K562 (cell line): ENCODE measurements around the gene DIPK1A. TPM values are rescaled to one million over a fixed set of nuclear protein-coding genes. Genes with fewer than 3 reads are reported as not detected.
A peak's percentile ranks its signal among the peaks of the same experiment; 100 is the strongest.

Experiments
- AFF1 ChIP-seq, 2 experiments: fragments of 450-650 bp; IDR thresholded peaks; 2 replicates each; pipeline ENCODE4 v1.6.1; 2018; ENCODE audit warnings: mild to moderate bottlenecking in 2 of 2, low read depth in 1 of 2; ENCODE audit not compliant: partially characterized antibody in 2 of 2
- ARID3B ChIP-seq: fragments of 250-450 bp; sonication (Bioruptor Pico); IDR thresholded peaks from 2 replicates; pipeline ENCODE4 v1.4.0; 2020; ENCODE audit warnings: borderline replicate concordance
- ATF3 ChIP-seq, 2 experiments: fragments of 450-650 bp in 1 of 2; sonication (generic) in 1 of 2; formaldehyde crosslinking in 1 of 2; IDR thresholded peaks in 1 of 2; conservative IDR thresholded peaks in 1 of 2; 2 replicates each; pipeline versions ENCODE4 v1.6.1 to v1.8.1; 2016 to 2023; ENCODE audit warnings: mild to moderate bottlenecking in 2 of 2, moderate library complexity in 2 of 2, inconsistent platforms in 1 of 2, missing genetic modification reagents in 1 of 2
- CBX3 ChIP-seq, 2 experiments: IDR thresholded peaks; 1 replicate in 1 of 2; 2 replicates in 1 of 2; pipeline ENCODE4 v1.6.1; 2012; ENCODE audit warnings: inconsistent platforms in 2 of 2, low read length in 2 of 2, borderline replicate concordance in 1 of 2, control low read depth in 1 of 2
- CCAR2 ChIP-seq: fragments of 200-400 bp; formaldehyde crosslinking; IDR thresholded peaks from 2 replicates; pipeline ENCODE4 v1.6.1; 2017; ENCODE audit warnings: mild to moderate bottlenecking, low read depth, low read length
- ELF1 ChIP-seq: fragments of 200-800 bp; sonication (Bioruptor generic); IDR thresholded peaks from 2 replicates; pipeline ENCODE4 v1.6.1; 2016; ENCODE audit warnings: missing genetic modification characterization, missing compliant biosample characterization
- FOXK1 ChIP-seq: sonication (generic); formaldehyde crosslinking; IDR thresholded peaks from 2 replicates; pipeline ENCODE4 v1.8.0; 2022; ENCODE audit warnings: missing genetic modification reagents, mild to moderate bottlenecking, borderline replicate concordance
- HDAC3 ChIP-seq: fragments of 450-650 bp; IDR thresholded peaks from 2 replicates; pipeline ENCODE4 v1.6.1; 2018; ENCODE audit warnings: borderline replicate concordance, mild to moderate bottlenecking, moderate library complexity; ENCODE audit not compliant: partially characterized antibody
- IFI16 ChIP-seq: fragments of 250-450 bp; sonication (Bioruptor Pico); IDR thresholded peaks from 2 replicates; pipeline ENCODE4 v2.1.2; 2022; ENCODE audit warnings: mild to moderate bottlenecking, inconsistent platforms
- NELFE ChIP-seq: IDR thresholded peaks from 2 replicates; pipeline ENCODE4 v1.6.1; 2011; ENCODE audit warnings: mild to moderate bottlenecking; ENCODE audit not compliant: insufficient read depth, insufficient read length
- NR2F6 ChIP-seq: fragments of 450-650 bp; formaldehyde crosslinking; IDR thresholded peaks from 2 replicates; pipeline ENCODE4 v1.4.0; 2020; ENCODE audit warnings: mild to moderate bottlenecking
- NR3C1 ChIP-seq: sonication (generic); formaldehyde crosslinking; IDR thresholded peaks from 2 replicates; pipeline ENCODE4 v1.8.1; 2022; ENCODE audit warnings: missing genetic modification reagents
- PHF21A ChIP-seq: fragments of 450-650 bp; IDR thresholded peaks from 2 replicates; pipeline ENCODE4 v1.6.1; 2017; ENCODE audit warnings: low read depth, borderline replicate concordance
- SREBF2 ChIP-seq: sonication (generic); formaldehyde crosslinking; IDR thresholded peaks from 2 replicates; pipeline ENCODE4 v1.4.0; 2020; ENCODE audit warnings: mild to moderate bottlenecking, missing genetic modification reagents
- SRSF1 ChIP-seq: fragments of 200-400 bp; formaldehyde crosslinking; IDR thresholded peaks from 2 replicates; pipeline ENCODE4 v1.6.1; 2017; ENCODE audit warnings: mild to moderate bottlenecking, low read depth, low read length, moderate library complexity
- TEAD1 ChIP-seq, 2 experiments: fragments of 450-650 bp in 1 of 2; sonication (generic) in 1 of 2; formaldehyde crosslinking; IDR thresholded peaks; 2 replicates each; pipeline versions ENCODE4 v1.4.0 to v1.8.0; 2020 to 2022; ENCODE audit warnings: mild to moderate bottlenecking in 2 of 2, missing genetic modification reagents in 1 of 2
- ZBTB33 ChIP-seq: sonication (generic); formaldehyde crosslinking; IDR thresholded peaks from 2 replicates; pipeline ENCODE4 v1.8.1; 2023; ENCODE audit warnings: mild to moderate bottlenecking, missing genetic modification reagents
- ZNF175 ChIP-seq: fragments of 200-800 bp; sonication (Bioruptor generic); IDR thresholded peaks from 2 replicates; pipeline ENCODE4 v1.6.1; 2016; ENCODE audit warnings: low read depth, mild to moderate bottlenecking, missing genetic modification characterization, missing compliant biosample characterization
- ZNF224 ChIP-seq: sonication (generic); formaldehyde crosslinking; IDR thresholded peaks from 2 replicates; pipeline ENCODE4 v1.8.0; 2022; ENCODE audit warnings: mild to moderate bottlenecking, missing genetic modification reagents
- ZNF75A ChIP-seq: fragments of 450-650 bp; formaldehyde crosslinking; IDR thresholded peaks from 2 replicates; pipeline ENCODE4 v1.4.0; 2020; ENCODE audit warnings: mild to moderate bottlenecking
- polyA plus RNA-seq, 8 experiments: library from polyadenylated mRNA; depleted of rRNA in 4 of 8; stranded (reverse) in 5 of 8; unstranded in 3 of 8; fragments of >200 nt; fragmentation: Nextera tagmentation in 2 of 8; fragmentation: Illumina TruSeq in 1 of 8; extraction: Ambion mirVana in 2 of 8; extraction: Trizol in 1 of 8; gene quantifications; 2 replicates each; pipeline versions ENCODE4 v1.2.1 to v1.2.3, GENCODE V29; 2011 to 2014; ENCODE audit warnings: inconsistent platforms in 1 of 8, missing spikeins in 1 of 8
- total RNA-seq, 7 experiments: library from RNA; depleted of rRNA in 6 of 7; stranded (reverse); fragments of >200 nt in 6 of 7; fragmentation: Illumina TruSeq in 2 of 7; extraction: Trizol in 2 of 7; gene quantifications; 2 replicates each; pipeline versions ENCODE4 v1.2.1 to v1.2.3, GENCODE V29; 2011 to 2021; ENCODE audit warnings: low replicate concordance in 1 of 7

Gene DIPK1A
- total and polyA plus RNA-seq, 9 of the 15 experiments (the other 6 are each of a cell fraction or from before 2014, with no cell fraction given) = 0.54 to 2.5 (median 1.3) TPM

- no peak for TF ChIP-seq ARID3B (CRISPR knock-in tag)
- peak; percentile 44; the same call in 1 of the 2 replicates for TF ChIP-seq ELF1 (tag)
- no peak for TF ChIP-seq PHF21A
- no peak for TF ChIP-seq SRSF1
- no peak for TF ChIP-seq CBX3 (IDR thresholded peaks at IDR 0.05; ENCODE audit: borderline replicate concordance in 1 of 2, low read length in 2 of 2)
- TF ChIP-seq TEAD1 (CRISPR knock-in tag; IDR thresholded peaks at IDR 0.05) = no peak
- TF ChIP-seq HDAC3 = no peak
- TF ChIP-seq NELFE = no peak
- no peak for TF ChIP-seq IFI16 (CRISPR knock-in tag)
- no peak for TF ChIP-seq FOXK1 (CRISPR knock-in tag)
- no peak for TF ChIP-seq SREBF2 (CRISPR knock-in tag)
- peak in 1 of 2 experiments; percentile 56 for TF ChIP-seq AFF1 (IDR thresholded peaks at IDR 0.05; ENCODE audit: low read depth in 1 of 2, partially characterized antibody in 2 of 2)
- peak; percentile 68 for TF ChIP-seq ATF3 (IDR thresholded peaks at IDR 0.05)
- TF ChIP-seq ATF3 (CRISPR knock-in tag; conservative IDR thresholded peaks at IDR 0.05) = no peak
- TF ChIP-seq CCAR2 = no peak
- TF ChIP-seq ZBTB33 (CRISPR knock-in tag) = no peak
- no peak for TF ChIP-seq NR3C1 (CRISPR knock-in tag)
- no peak for TF ChIP-seq ZNF224 (CRISPR knock-in tag)
- TF ChIP-seq ZNF175 (CRISPR knock-in tag) = 0 out of 2 replicates have a peak, but pooled peaks have one; percentile 25
- TF ChIP-seq ZNF75A (CRISPR knock-in tag) = no peak
- TF ChIP-seq NR2F6 (CRISPR knock-in tag) = no peak
These were observed 168.9 kb downstream of the DIPK1A start (continued) for GRCh38 chr1:92792340-92792782.
